ENCODE measurements around the gene MRFAP1.
"Not testable (repeated sequence)": the region's sequence is repeated elsewhere in the genome, so short reads cannot be mapped to it uniquely, and the experiment has no call there.

Gene MRFAP1

GRCh38 chr4:6658597-6659075 is 18.2 kb downstream of the MRFAP1 start:
- H3K4me3 ChIP-seq (ENCODE audit: low read depth, low read length): peak overlapping the region; percentile 38
- no peak for DNase-seq (ENCODE audit: low read depth)

GRCh38 chr4:6659897-6660296 is 19.4 kb downstream of the MRFAP1 start:
- DNase-seq (ENCODE audit: low read depth): no peak

GRCh38 chr4:6660430-6660829 is 19.9 kb downstream of the MRFAP1 start:
- H3K4me3 ChIP-seq (ENCODE audit: low read depth, low read length): no peak overlapping the region
- DNase-seq (ENCODE audit: low read depth): no peak

More at GRCh38 chr4:6659897-6660296, 19.4 kb downstream of the MRFAP1 start:
- H3K4me3 ChIP-seq (ENCODE audit: low read depth, low read length): no peak overlapping the region

GRCh38 chr4:6662591-6662990 is 22.1 kb downstream of the MRFAP1 start:
- H3K4me3 ChIP-seq (ENCODE audit: low read depth, low read length): no peak overlapping the region

GRCh38 chr4:6663596-6664393 is 23.3 kb downstream of the MRFAP1 start:
- H3K4me3 ChIP-seq (ENCODE audit: low read depth, low read length): peak overlapping the region; percentile 18
- DNase-seq (ENCODE audit: low read depth): no peak

More at GRCh38 chr4:6662591-6662990, 22.1 kb downstream of the MRFAP1 start:
- DNase-seq (ENCODE audit: low read depth): no peak

- H3K4me3 ChIP-seq (ENCODE audit: low read depth, low read length): no peak overlapping the region
- no peak for DNase-seq (ENCODE audit: low read depth)
Observed at GRCh38 chr4:6665320-6665654, 24.8 kb downstream of the MRFAP1 start.

GRCh38 chr4:6668391-6668790 is 27.9 kb downstream of the MRFAP1 start:
- H3K4me3 ChIP-seq (ENCODE audit: low read depth, low read length): no peak overlapping the region
- no peak for DNase-seq (ENCODE audit: low read depth)

- no peak for DNase-seq (ENCODE audit: low read depth)
- no peak overlapping the region for H3K4me3 ChIP-seq (ENCODE audit: low read depth, low read length)
Observed at GRCh38 chr4:6671648-6672047, 31.2 kb downstream of the MRFAP1 start.

GRCh38 chr4:6672131-6672530 is 31.6 kb downstream of the MRFAP1 start:
- no peak for DNase-seq (ENCODE audit: low read depth)
- H3K4me3 ChIP-seq (ENCODE audit: low read depth, low read length): no peak overlapping the region

GRCh38 chr4:6672541-6673190 is 32.2 kb downstream of the MRFAP1 start:
- not testable (repeated sequence) for DNase-seq (ENCODE audit: low read depth); H3K4me3 ChIP-seq (ENCODE audit: low read depth, low read length)

GRCh38 chr4:6673191-6673659 is 32.7 kb downstream of the MRFAP1 start:
- peak overlapping the region; percentile 72 for H3K4me3 ChIP-seq (ENCODE audit: low read depth, low read length)
- not testable (repeated sequence) for DNase-seq (ENCODE audit: low read depth)

- H3K4me3 ChIP-seq (ENCODE audit: low read depth, low read length): peak overlapping the region; percentile 72
- DNase-seq (ENCODE audit: low read depth): peak; percentile 91
Observed at GRCh38 chr4:6673660-6674499, 33.4 kb downstream of the MRFAP1 start.

GRCh38 chr4:6674500-6675149 is 34.1 kb downstream of the MRFAP1 start:
- DNase-seq (ENCODE audit: low read depth): no peak
- H3K4me3 ChIP-seq (ENCODE audit: low read depth, low read length): peak overlapping the region; percentile 72

GRCh38 chr4:6676722-6677558 is 36.5 kb downstream of the MRFAP1 start:
- H3K4me3 ChIP-seq (ENCODE audit: low read depth, low read length): no peak overlapping the region

GRCh38 chr4:6680372-6681034 is 40.0 kb downstream of the MRFAP1 start:
- DNase-seq (ENCODE audit: low read depth): no peak
- no peak overlapping the region for H3K4me3 ChIP-seq (ENCODE audit: low read depth, low read length)

More at GRCh38 chr4:6676722-6677558, 36.5 kb downstream of the MRFAP1 start:
- DNase-seq (ENCODE audit: low read depth): no peak

GRCh38 chr4:6681191-6681590 is 40.7 kb downstream of the MRFAP1 start:
- H3K4me3 ChIP-seq (ENCODE audit: low read depth, low read length): no peak overlapping the region
- DNase-seq (ENCODE audit: low read depth): no peak

GRCh38 chr4:6682862-6683590 is 42.5 kb downstream of the MRFAP1 start:
- no peak for DNase-seq (ENCODE audit: low read depth)
- no peak overlapping the region for H3K4me3 ChIP-seq (ENCODE audit: low read depth, low read length)

Measured in skeletal muscle cell (primary cell).